ENCODE measurements around the gene TGM1.

The TGM1 gene

DNA sequence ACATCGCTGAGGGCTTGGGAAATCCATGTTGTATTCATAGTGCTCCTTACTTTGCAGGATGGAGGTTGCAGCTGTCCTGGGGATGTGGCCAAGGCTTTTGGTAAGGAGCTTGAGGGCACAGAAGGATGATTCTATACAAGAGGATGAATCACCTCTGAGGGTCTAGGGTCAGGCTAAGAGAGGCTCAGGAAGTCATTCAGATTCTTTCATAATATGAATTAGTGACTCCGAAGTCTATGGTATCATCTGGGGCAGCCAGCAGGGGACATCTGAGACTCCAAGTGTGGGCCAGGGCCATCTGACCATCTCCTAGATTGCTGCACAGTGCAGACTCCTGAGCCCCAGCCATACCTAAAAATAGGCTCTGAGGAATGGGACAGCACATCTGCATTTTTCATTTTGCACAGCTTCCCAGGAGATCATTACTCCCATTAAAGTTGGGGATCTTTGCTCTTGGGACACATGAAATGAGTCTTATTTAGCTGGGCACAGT, 25.5 kb downstream of the TGM1 start:
- H3K9ac ChIP-seq (ENCODE audit: low read depth, low read length, poor library complexity): no peak overlapping the region
- no peak overlapping the region for H3K4me2 ChIP-seq (ENCODE audit: insufficient read depth, low read length, poor library complexity, severe bottlenecking)
- no peak overlapping the region for H2BK12ac ChIP-seq (ENCODE audit: low read length)
- no peak overlapping the region for H4K91ac ChIP-seq (ENCODE audit: low read depth, low read length, poor library complexity)
- H3K23ac ChIP-seq (ENCODE audit: low read depth, low read length, poor library complexity): no peak overlapping the region
- no peaks in the 10 kb centered on the region for H3K27me3 ChIP-seq (ENCODE audit: control insufficient read depth in 3 of 3, insufficient read depth in 3 of 3, low read depth in 1 of 3, low read length in 3 of 3)
- DNase-seq (ENCODE audit: low spot score): no peak
- peaks cover 6% of the 10 kb centered on the region in 2 donors for H3K4me1 ChIP-seq (ENCODE audit: control insufficient read depth in 2 of 2, insufficient read depth in 1 of 2, low read depth in 1 of 2, low read length in 2 of 2)
- no peak overlapping the region for H3K18ac ChIP-seq (ENCODE audit: low read length)
- peaks cover 4% of the 10 kb centered on the region for H3K79me1 ChIP-seq (ENCODE audit: low read depth, low read length)
- no peak overlapping the region for H2BK5ac ChIP-seq (ENCODE audit: low read length)
- no peak overlapping the region for H2BK15ac ChIP-seq (ENCODE audit: low read length)
- H2AFZ ChIP-seq (ENCODE audit: low read length): no peak overlapping the region
- no peak overlapping the region for H3K4ac ChIP-seq (ENCODE audit: low read length)
- no peaks in the 10 kb centered on the region for H3K9me3 ChIP-seq (replicated peaks in 1 of 2; ENCODE audit: control insufficient read depth in 2 of 2, insufficient read depth in 1 of 2, low read depth in 1 of 2, low read length in 2 of 2)
- H3K36me3 ChIP-seq (replicated peaks in 1 of 2; ENCODE audit: control insufficient read depth in 2 of 2, insufficient read depth in 2 of 2, low read length in 2 of 2): peaks cover 40 to 73% of the 10 kb centered on the region in 2 donors
- H2AK5ac ChIP-seq (ENCODE audit: low read depth, low read length): no peak overlapping the region
- no CpG with 5 or more reads among the region's 2 CpGs for WGBS, 2 donors (ENCODE audit: extremely low coverage in 2 of 2, insufficient read length in 2 of 2, insufficient replicate concordance in 1 of 2)
- H3K27ac ChIP-seq (replicated peaks; ENCODE audit: low read length): no peak overlapping the region
- no peak overlapping the region for H3K4me3 ChIP-seq (ENCODE audit: low read length in 2 of 2)
- H4K8ac ChIP-seq (ENCODE audit: low read depth, low read length): no peak overlapping the region
- H3K14ac ChIP-seq (ENCODE audit: low read length): no peak overlapping the region
- no peak overlapping the region for H2BK120ac ChIP-seq (ENCODE audit: low read depth, low read length)

DNA sequence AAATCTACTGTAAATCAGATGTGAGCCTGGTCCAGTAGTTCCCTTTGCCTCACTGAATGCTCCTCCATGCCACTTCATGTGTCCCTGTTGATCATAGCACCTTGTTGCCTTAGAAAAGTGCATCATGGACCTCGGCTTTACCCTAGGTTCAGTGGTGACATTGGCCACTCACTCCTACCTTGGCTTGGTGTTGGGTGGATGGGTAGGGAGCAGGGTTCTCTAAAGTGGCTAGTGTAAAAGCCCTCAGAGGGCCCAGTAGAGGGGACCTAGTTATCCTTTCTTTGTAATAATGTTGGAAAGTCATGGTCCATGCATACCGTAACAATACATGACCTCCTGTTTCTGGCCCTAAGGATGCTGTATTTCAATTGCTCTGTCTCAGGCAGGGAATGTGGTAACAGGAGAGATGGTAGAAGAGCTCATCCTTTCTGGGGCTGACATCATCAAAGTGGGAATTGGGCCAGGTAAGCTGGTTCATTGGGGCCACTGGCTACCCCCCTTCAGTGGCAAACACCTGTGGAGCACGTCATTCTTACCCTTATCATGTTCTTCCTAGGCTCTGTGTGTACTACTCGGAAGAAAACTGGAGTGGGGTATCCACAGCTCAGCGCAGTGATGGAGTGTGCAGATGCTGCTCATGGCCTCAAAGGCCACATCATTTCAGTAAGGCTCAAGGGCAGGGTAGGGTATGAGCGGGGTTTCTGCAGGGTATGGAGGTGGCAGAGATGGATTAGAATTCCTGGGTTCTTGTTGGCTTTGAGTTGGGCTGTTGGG, 26.1 kb downstream of the TGM1 start:
- H3K18ac ChIP-seq (ENCODE audit: low read length): no peak overlapping the region
- no peak overlapping the region for H2AK5ac ChIP-seq (ENCODE audit: low read depth, low read length)
- DNase-seq (ENCODE audit: low spot score): no peak
- H2BK15ac ChIP-seq (ENCODE audit: low read length): no peak overlapping the region
- no CpG with 5 or more reads among the region's 6 CpGs for WGBS, 2 donors (ENCODE audit: extremely low coverage in 2 of 2, insufficient read length in 2 of 2, insufficient replicate concordance in 1 of 2)
- H2BK12ac ChIP-seq (ENCODE audit: low read length): no peak overlapping the region
- no peak overlapping the region for H2AFZ ChIP-seq (ENCODE audit: low read length)
- H2BK5ac ChIP-seq (ENCODE audit: low read length): no peak overlapping the region
- no peak overlapping the region for H3K27ac ChIP-seq (replicated peaks; ENCODE audit: low read length)
- no peak overlapping the region for H3K23ac ChIP-seq (ENCODE audit: low read depth, low read length, poor library complexity)
- no peak overlapping the region for H3K4ac ChIP-seq (ENCODE audit: low read length)
- no peak overlapping the region for H3K4me3 ChIP-seq (ENCODE audit: low read length in 2 of 2)
- no peak overlapping the region for H2BK120ac ChIP-seq (ENCODE audit: low read depth, low read length)
- peaks cover 40 to 73% of the 10 kb centered on the region in 2 donors for H3K36me3 ChIP-seq (replicated peaks in 1 of 2; ENCODE audit: control insufficient read depth in 2 of 2, insufficient read depth in 2 of 2, low read length in 2 of 2)
- H3K79me1 ChIP-seq (ENCODE audit: low read depth, low read length): peaks cover 4% of the 10 kb centered on the region
- H3K27me3 ChIP-seq (ENCODE audit: control insufficient read depth in 3 of 3, insufficient read depth in 3 of 3, low read depth in 1 of 3, low read length in 3 of 3): no peaks in the 10 kb centered on the region
- H3K14ac ChIP-seq (ENCODE audit: low read length): no peak overlapping the region
- no peak overlapping the region for H3K4me2 ChIP-seq (ENCODE audit: insufficient read depth, low read length, poor library complexity, severe bottlenecking)
- H3K9me3 ChIP-seq (replicated peaks in 1 of 2; ENCODE audit: control insufficient read depth in 2 of 2, insufficient read depth in 1 of 2, low read depth in 1 of 2, low read length in 2 of 2): no peaks in the 10 kb centered on the region
- no peak overlapping the region for H4K8ac ChIP-seq (ENCODE audit: low read depth, low read length)
- H3K9ac ChIP-seq (ENCODE audit: low read depth, low read length, poor library complexity): no peak overlapping the region
- H3K4me1 ChIP-seq (ENCODE audit: control insufficient read depth in 2 of 2, insufficient read depth in 1 of 2, low read depth in 1 of 2, low read length in 2 of 2): peaks cover 6% of the 10 kb centered on the region in 2 donors
- no peak overlapping the region for H4K91ac ChIP-seq (ENCODE audit: low read depth, low read length, poor library complexity)

DNA sequence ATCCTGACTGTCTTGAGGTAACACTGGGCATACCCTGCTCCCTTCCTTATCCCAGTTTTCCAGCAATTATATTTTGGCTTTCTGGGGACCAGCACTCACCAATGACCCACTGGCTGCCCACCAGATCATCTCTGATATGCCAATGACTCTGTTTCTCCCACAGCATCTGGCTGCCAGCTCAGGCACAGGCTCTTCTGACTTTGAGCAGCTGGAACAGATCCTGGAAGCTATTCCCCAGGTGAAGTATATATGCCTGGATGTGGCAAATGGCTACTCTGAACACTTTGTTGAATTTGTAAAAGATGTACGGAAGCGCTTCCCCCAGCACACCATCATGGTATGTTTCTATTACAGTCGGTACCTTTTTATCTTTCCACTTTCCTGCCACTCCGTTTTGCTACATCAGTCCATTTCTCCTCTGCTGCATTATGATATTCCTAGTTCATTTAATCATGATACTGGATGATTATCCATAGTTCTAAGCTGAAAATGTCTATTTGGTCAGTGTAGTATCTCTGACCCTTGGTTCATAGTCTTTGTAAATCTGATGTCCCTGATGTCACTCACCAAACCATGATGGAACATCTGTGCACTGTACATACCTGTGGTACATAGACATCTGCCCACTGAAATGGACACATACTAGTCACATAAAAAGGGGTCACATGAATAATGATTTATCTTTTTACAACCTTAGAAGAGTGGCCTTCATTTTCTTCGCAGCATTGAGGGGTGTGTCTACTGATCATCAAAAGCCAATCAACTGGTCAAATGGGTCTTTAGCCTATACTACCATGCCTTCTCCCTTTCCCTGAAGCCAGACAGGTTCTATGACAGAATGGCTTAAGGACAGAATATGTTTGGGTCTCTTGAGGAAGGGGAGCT, 26.9 kb downstream of the TGM1 start:
- no CpG with 5 or more reads among the region's 5 CpGs for WGBS, 2 donors (ENCODE audit: extremely low coverage in 2 of 2, insufficient read length in 2 of 2, insufficient replicate concordance in 1 of 2)
- peaks cover 5% of the 10 kb centered on the region for H3K79me1 ChIP-seq (ENCODE audit: low read depth, low read length)

More for the DNA sequence above, 26.9 kb downstream of the TGM1 start:
- Histone ChIP-seq H3K9me3 (replicated peaks in 1 of 2; ENCODE audit: control insufficient read depth in 2 of 2, insufficient read depth in 1 of 2, low read depth in 1 of 2, low read length in 2 of 2) (no peaks in the 10 kb centered on the region), H3K23ac (ENCODE audit: low read depth, low read length, poor library complexity) (no peak overlapping the region), H2BK12ac (ENCODE audit: low read length) (no peak overlapping the region), H4K8ac (ENCODE audit: low read depth, low read length) (no peak overlapping the region), H3K4me2 (ENCODE audit: insufficient read depth, low read length, poor library complexity, severe bottlenecking) (no peak overlapping the region), H3K4me3 (ENCODE audit: low read length in 2 of 2) (no peak overlapping the region), H3K36me3 (replicated peaks in 1 of 2; ENCODE audit: control insufficient read depth in 2 of 2, insufficient read depth in 2 of 2, low read length in 2 of 2) (peaks cover 40 to 71% of the 10 kb centered on the region in 2 donors), H3K9ac (ENCODE audit: low read depth, low read length, poor library complexity) (no peak overlapping the region), H3K27ac (replicated peaks; ENCODE audit: low read length) (no peak overlapping the region), H3K14ac (ENCODE audit: low read length) (no peak overlapping the region), H3K4me1 (ENCODE audit: control insufficient read depth in 2 of 2, insufficient read depth in 1 of 2, low read depth in 1 of 2, low read length in 2 of 2) (peaks cover 9 to 10% of the 10 kb centered on the region in 2 donors), H2BK120ac (ENCODE audit: low read depth, low read length) (no peak overlapping the region), H2BK15ac (ENCODE audit: low read length) (no peak overlapping the region), H2AFZ (ENCODE audit: low read length) (no peak overlapping the region), H2AK5ac (ENCODE audit: low read depth, low read length) (no peak overlapping the region), H2BK5ac (ENCODE audit: low read length) (no peak overlapping the region), H3K4ac (ENCODE audit: low read length) (no peak overlapping the region), H3K18ac (ENCODE audit: low read length) (no peak overlapping the region), H4K91ac (ENCODE audit: low read depth, low read length, poor library complexity) (no peak overlapping the region), H3K27me3 (ENCODE audit: control insufficient read depth in 3 of 3, insufficient read depth in 3 of 3, low read depth in 1 of 3, low read length in 3 of 3) (no peaks in the 10 kb centered on the region)
- no peak for DNase-seq (ENCODE audit: low spot score)
